ENCODE data around the gene SYNDIG1L.
A peak's percentile ranks its signal among the peaks of the same experiment; 100 is the strongest.

Gene SYNDIG1L

DNA sequence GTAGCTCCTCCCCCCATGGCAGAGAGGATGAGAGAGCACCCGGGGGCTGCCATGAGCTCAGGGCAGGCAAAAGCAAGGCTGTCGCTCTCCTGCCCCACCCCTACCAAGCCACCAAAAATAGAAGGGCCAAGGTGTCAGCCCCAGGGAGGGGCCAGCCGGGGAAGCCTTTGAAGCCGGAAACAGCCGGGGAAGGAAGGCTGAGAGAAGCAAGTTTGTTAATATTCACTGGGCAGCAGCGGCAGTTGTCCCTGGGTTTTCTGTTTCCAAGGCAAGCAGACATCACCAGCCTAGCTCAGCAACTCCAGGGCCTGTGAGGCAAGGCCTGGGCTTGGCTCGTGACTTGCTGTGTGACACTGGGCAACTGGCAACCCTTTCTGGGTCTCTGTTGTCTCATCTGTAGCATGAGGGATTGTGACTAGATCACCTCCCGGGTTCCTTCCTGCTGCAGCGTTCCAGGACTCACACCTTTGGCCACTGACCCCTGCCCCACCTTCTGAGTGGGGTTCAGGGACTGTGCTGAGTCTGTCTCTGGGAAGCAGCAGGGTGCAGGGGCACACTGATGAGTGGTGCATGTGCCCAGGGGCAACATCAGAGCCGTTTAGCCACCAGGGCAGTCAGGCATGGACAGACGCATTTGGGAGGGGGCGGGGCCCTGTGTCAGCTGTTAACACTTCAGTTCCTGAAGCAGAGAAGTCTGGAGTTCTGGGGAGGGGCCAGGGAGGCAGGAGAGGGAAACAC, 24.3 kb downstream of the SYNDIG1L start:
- TF ChIP-seq, protein P1, sequence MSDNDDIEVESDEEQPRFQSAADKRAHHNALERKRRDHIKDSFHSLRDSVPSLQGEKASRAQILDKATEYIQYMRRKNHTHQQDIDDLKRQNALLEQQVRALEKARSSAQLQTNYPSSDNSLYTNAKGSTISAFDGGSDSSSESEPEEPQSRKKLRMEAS (IDR thresholded peaks at IDR 0.05; ENCODE audit: low read depth, low read length): no peak
- TF ChIP-seq, protein P2, sequence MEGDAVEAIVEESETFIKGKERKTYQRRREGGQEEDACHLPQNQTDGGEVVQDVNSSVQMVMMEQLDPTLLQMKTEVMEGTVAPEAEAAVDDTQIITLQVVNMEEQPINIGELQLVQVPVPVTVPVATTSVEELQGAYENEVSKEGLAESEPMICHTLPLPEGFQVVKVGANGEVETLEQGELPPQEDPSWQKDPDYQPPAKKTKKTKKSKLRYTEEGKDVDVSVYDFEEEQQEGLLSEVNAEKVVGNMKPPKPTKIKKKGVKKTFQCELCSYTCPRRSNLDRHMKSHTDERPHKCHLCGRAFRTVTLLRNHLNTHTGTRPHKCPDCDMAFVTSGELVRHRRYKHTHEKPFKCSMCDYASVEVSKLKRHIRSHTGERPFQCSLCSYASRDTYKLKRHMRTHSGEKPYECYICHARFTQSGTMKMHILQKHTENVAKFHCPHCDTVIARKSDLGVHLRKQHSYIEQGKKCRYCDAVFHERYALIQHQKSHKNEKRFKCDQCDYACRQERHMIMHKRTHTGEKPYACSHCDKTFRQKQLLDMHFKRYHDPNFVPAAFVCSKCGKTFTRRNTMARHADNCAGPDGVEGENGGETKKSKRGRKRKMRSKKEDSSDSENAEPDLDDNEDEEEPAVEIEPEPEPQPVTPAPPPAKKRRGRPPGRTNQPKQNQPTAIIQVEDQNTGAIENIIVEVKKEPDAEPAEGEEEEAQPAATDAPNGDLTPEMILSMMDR (IDR thresholded peaks at IDR 0.05; ENCODE audit: low read depth, low read length): no peak
- TF ChIP-seq POLR2A (IDR thresholded peaks at IDR 0.05; ENCODE audit: extremely low read depth, insufficient read length): no peak
- H3K4me3 ChIP-seq (ENCODE audit: low read depth, low read length): no peak overlapping the region
- peak; percentile 11 for DNase-seq (ENCODE audit: low read depth)

GRCh38 chr14:74400919-74401503, 25.0 kb downstream of the SYNDIG1L start:
- TF ChIP-seq, protein P1 (IDR thresholded peaks at IDR 0.05; ENCODE audit: low read depth, low read length): no peak
- TF ChIP-seq MYC (IDR thresholded peaks at IDR 0.05; ENCODE audit: low read depth, low read length): no peak
- TF ChIP-seq, protein P2 (IDR thresholded peaks at IDR 0.05; ENCODE audit: low read depth, low read length): no peak
- TF ChIP-seq POLR2A (IDR thresholded peaks at IDR 0.05; ENCODE audit: extremely low read depth, insufficient read length): no peak
- no peak for DNase-seq (ENCODE audit: low read depth)

GRCh38 chr14:74400031-74400685, 25.9 kb downstream of the SYNDIG1L start:
- peak; percentile 17 for DNase-seq (ENCODE audit: low read depth)
- H3K4me3 ChIP-seq (ENCODE audit: low read depth, low read length): no peak overlapping the region
- no peak for TF ChIP-seq MYC (IDR thresholded peaks at IDR 0.05; ENCODE audit: low read depth, low read length)
- TF ChIP-seq, protein P2 (IDR thresholded peaks at IDR 0.05; ENCODE audit: low read depth, low read length): no peak
- TF ChIP-seq, protein P1 (IDR thresholded peaks at IDR 0.05; ENCODE audit: low read depth, low read length): no peak
- no peak for TF ChIP-seq POLR2A (IDR thresholded peaks at IDR 0.05; ENCODE audit: extremely low read depth, insufficient read length)

More at GRCh38 chr14:74400919-74401503, 25.0 kb downstream of the SYNDIG1L start:
- no peak overlapping the region for H3K4me3 ChIP-seq (ENCODE audit: low read depth, low read length)

DNA sequence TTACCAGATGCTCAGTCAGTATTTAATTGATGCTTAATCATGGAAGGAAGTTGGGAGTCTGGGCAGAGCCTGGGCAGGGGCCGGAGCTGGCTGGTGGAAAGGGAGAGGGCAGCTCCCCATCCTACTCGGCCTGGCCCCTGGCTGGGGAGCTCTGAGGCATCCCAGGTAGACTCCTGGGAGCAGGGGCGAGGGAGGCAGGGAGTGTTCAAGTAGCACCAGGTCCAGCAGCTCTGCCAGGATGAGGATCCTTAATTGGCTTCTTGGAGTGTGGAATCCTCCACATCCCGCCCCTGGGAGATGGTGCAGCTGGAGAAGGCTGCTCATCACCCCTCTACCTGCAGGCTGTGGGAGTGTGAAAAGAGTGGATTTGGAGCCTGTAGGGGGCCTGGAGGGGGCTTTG, 30.9 kb downstream of the SYNDIG1L start:
- no peak for DNase-seq (ENCODE audit: low read depth)
- no peak overlapping the region for H3K4me3 ChIP-seq (ENCODE audit: low read depth, low read length)
- TF ChIP-seq MYC (IDR thresholded peaks at IDR 0.05; ENCODE audit: low read depth, low read length): no peak
- TF ChIP-seq, protein P1 (IDR thresholded peaks at IDR 0.05; ENCODE audit: low read depth, low read length): no peak
- TF ChIP-seq POLR2A (IDR thresholded peaks at IDR 0.05; ENCODE audit: extremely low read depth, insufficient read length): no peak
- TF ChIP-seq, protein P2 (IDR thresholded peaks at IDR 0.05; ENCODE audit: low read depth, low read length): no peak

- no peak overlapping the region for H3K4me3 ChIP-seq (ENCODE audit: low read depth, low read length)
- DNase-seq (ENCODE audit: low read depth): no peak
- TF ChIP-seq MYC (IDR thresholded peaks at IDR 0.05; ENCODE audit: low read depth, low read length) (no peak), POLR2A (IDR thresholded peaks at IDR 0.05; ENCODE audit: extremely low read depth, insufficient read length) (no peak)
- TF ChIP-seq, protein P2 (IDR thresholded peaks at IDR 0.05; ENCODE audit: low read depth, low read length): no peak
- TF ChIP-seq, protein P1 (IDR thresholded peaks at IDR 0.05; ENCODE audit: low read depth, low read length): no peak
Observed at GRCh38 chr14:74394549-74394948, 31.5 kb downstream of the SYNDIG1L start.

Measured in NB4 (cell line).